OCI-LY3 (cell line): ENCODE data around the gene AQP1.

ENCODE experiments used
- CTCF ChIP-seq: fragments of 200-600, 300-600 bp; sonication (generic); IDR thresholded peaks from 2 replicates; pipeline ENCODE4 v1.5.1; 2014; ENCODE audit warnings: antibody characterized with exemption, low read length, low read depth
- EZH2phosphoT487 ChIP-seq: fragments of 200-600 bp; shearing (Covaris generic); IDR thresholded peaks from 2 replicates; pipeline ENCODE4 v1.6.1; 2018; ENCODE audit warnings: antibody characterized with exemption, mixed run types, low read depth

GRCh38 chr7:30865821-30866220, 45.8 kb upstream of the AQP1 start:
- TF ChIP-seq CTCF = no peak
- TF ChIP-seq EZH2phosphoT487 = no peak
